Brain microvascular endothelial cell (primary cell): Measurements from ENCODE around the gene INPP4B.

Source experiments
- DNase-seq: peaks from one replicate; pipeline ENCODE4 v3.0.0-alpha.2; 2020
- H3K27ac ChIP-seq: fragments of 250-450 bp; sonication (Bioruptor Pico); 2 replicates; pipeline ENCODE4 v1.5.1; 2020; ENCODE audit warnings: mild to moderate bottlenecking, moderate library complexity
- H3K27me3 ChIP-seq: fragments of 250-450 bp; sonication (Bioruptor Pico); replicated peaks from 2 replicates; pipeline ENCODE4 v1.5.1; 2020; ENCODE audit warnings: mild to moderate bottlenecking
- H3K36me3 ChIP-seq: fragments of 250-450 bp; sonication (Bioruptor Pico); replicated peaks from 2 replicates; pipeline ENCODE4 v1.5.1; 2020; ENCODE audit warnings: mild to moderate bottlenecking
- H3K4me3 ChIP-seq: 2 replicates; pipeline ENCODE4 v1.5.1; 2011; ENCODE audit warnings: low read depth, mild to moderate bottlenecking, control low read depth, low read length, moderate library complexity
- CTCF ChIP-seq: IDR thresholded peaks from 2 replicates; pipeline ENCODE4 v1.5.1; 2011; ENCODE audit warnings: low read depth, mild to moderate bottlenecking, moderate library complexity, low read length, control low read depth, inconsistent platforms; ENCODE audit errors: missing control alignments
- in situ Hi-C: cut with HindIII; loops from 2 replicates; pipeline ENCODE4 v1.10.0; 2017; ENCODE audit warnings: low sequenced_read_pairs, low pct_ligation_motif_present

Gene INPP4B

GRCh38 chr4:142322996-142323395, 523.1 kb downstream of the INPP4B start:
- in situ Hi-C loops: no loop called here
- no peaks in the 10 kb centered on the region for H3K27me3 ChIP-seq
- TF ChIP-seq CTCF: no peak
- no peak overlapping the region for H3K27ac ChIP-seq
- no peak for DNase-seq
- H3K4me3 ChIP-seq: no peak overlapping the region
- H3K36me3 ChIP-seq: no peaks in the 10 kb centered on the region

GRCh38 chr4:142318280-142318679, 527.8 kb downstream of the INPP4B start:
- no peak overlapping the region for H3K27ac ChIP-seq
- no peaks in the 10 kb centered on the region for H3K36me3 ChIP-seq
- no peak for TF ChIP-seq CTCF
- DNase-seq: no peak
- no peaks in the 10 kb centered on the region for H3K27me3 ChIP-seq
- no peak overlapping the region for H3K4me3 ChIP-seq
- in situ Hi-C loops: no loop called here

GRCh38 chr4:142316913-142317312, 529.2 kb downstream of the INPP4B start:
- no peak for TF ChIP-seq CTCF
- H3K4me3 ChIP-seq: no peak overlapping the region
- no peaks in the 10 kb centered on the region for H3K27me3 ChIP-seq
- in situ Hi-C loops: no loop called here
- H3K27ac ChIP-seq: no peak overlapping the region
- H3K36me3 ChIP-seq: no peaks in the 10 kb centered on the region
- DNase-seq: no peak

GRCh38 chr4:142316025-142316424, 530.1 kb downstream of the INPP4B start:
- Histone ChIP-seq H3K27me3 (no peaks in the 10 kb centered on the region), H3K4me3 (no peak overlapping the region), H3K27ac (no peak overlapping the region), H3K36me3 (no peaks in the 10 kb centered on the region)
- no peak for TF ChIP-seq CTCF
- in situ Hi-C loops: no loop called here
- no peak for DNase-seq

- no peak for TF ChIP-seq CTCF
- in situ Hi-C loops: no loop called here
Measured at GRCh38 chr4:142314686-142315085, 531.4 kb downstream of the INPP4B start.

GRCh38 chr4:142314247-142314646, 531.9 kb downstream of the INPP4B start:
- H3K27ac ChIP-seq: no peak overlapping the region
- H3K36me3 ChIP-seq: no peaks in the 10 kb centered on the region
- no peak overlapping the region for H3K4me3 ChIP-seq
- no peaks in the 10 kb centered on the region for H3K27me3 ChIP-seq
- no peak for DNase-seq
- in situ Hi-C loops: no loop called here
- TF ChIP-seq CTCF: no peak

More at GRCh38 chr4:142314686-142315085, 531.4 kb downstream of the INPP4B start:
- Histone ChIP-seq H3K27me3 (no peaks in the 10 kb centered on the region), H3K36me3 (no peaks in the 10 kb centered on the region), H3K4me3 (no peak overlapping the region), H3K27ac (no peak overlapping the region)
- no peak for DNase-seq
